GM12864 (cell line): ENCODE data around the gene MIXL1.
A peak's percentile ranks its signal among the peaks of the same experiment; 100 is the strongest.
"Not testable (repeated sequence)": the region's sequence is repeated elsewhere in the genome, so short reads cannot be mapped to it uniquely, and the experiment has no call there.

Source experiments
- DNase-seq: peaks from one replicate; pipeline ENCODE4 v3.0.0-alpha.2; 2011; ENCODE audit warnings: low read depth
- H3K4me3 ChIP-seq: 2 replicates; pipeline ENCODE4 v1.5.1; 2011; ENCODE audit warnings: mild to moderate bottlenecking, low read depth, low read length, control low read depth
- CTCF ChIP-seq: IDR thresholded peaks from 2 replicates; pipeline ENCODE4 v1.5.1; 2011; ENCODE audit warnings: low read depth, mild to moderate bottlenecking, moderate library complexity, low read length, control low read depth, inconsistent platforms; ENCODE audit errors: missing control alignments

MIXL1 gene

GRCh38 chr1:226187380-226187779 lies 36.1 kb upstream of the MIXL1 start:
- H3K4me3 ChIP-seq = peak overlapping the region; percentile 93; the same call in 1 of the 2 replicates
- DNase-seq = no peak
- no peak for TF ChIP-seq CTCF

GRCh38 chr1:226195144-226195543 lies 28.3 kb upstream of the MIXL1 start:
- H3K4me3 ChIP-seq = no peak overlapping the region
- no peak for DNase-seq

DNA sequence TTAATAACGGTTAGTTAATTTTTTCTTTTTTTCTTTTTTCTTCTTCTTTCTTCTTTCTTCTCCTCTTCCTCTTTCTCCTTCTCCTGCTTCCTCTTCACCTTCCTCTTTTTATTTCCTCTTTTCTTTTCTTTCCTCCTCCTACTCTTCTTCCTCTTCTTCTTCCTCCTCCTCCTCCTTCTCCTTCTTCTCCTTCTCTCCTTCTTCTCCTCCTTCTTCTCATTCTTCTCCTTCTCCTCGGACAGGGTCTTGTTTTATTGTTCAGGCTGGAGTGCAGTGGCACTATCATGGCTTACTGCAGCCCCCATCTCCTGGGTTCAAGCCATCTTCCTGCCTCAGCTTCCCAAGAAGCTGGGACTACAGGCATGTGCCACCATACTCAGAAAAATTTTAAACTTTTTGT lies 23.5 kb upstream of the MIXL1 start:
- no peak for DNase-seq
- no peak for TF ChIP-seq CTCF
- H3K4me3 ChIP-seq = no peak overlapping the region

More at GRCh38 chr1:226195144-226195543, 28.3 kb upstream of the MIXL1 start:
- TF ChIP-seq CTCF = no peak

- no peak for DNase-seq
- peak; percentile 61 for TF ChIP-seq CTCF
- no peak overlapping the region for H3K4me3 ChIP-seq
These were observed 22.4 kb upstream of the MIXL1 start for GRCh38 chr1:226201029-226201593.

- DNase-seq = no peak
- no peak for TF ChIP-seq CTCF
- no peak overlapping the region for H3K4me3 ChIP-seq
These were observed 21.2 kb upstream of the MIXL1 start for GRCh38 chr1:226202246-226202645.

- not testable (repeated sequence) for DNase-seq
These were observed 20.8 kb upstream of the MIXL1 start for GRCh38 chr1:226202666-226203065.

GRCh38 chr1:226203240-226203639 lies 20.2 kb upstream of the MIXL1 start:
- no peak for TF ChIP-seq CTCF
- DNase-seq = no peak
- H3K4me3 ChIP-seq = no peak overlapping the region

More at GRCh38 chr1:226202666-226203065, 20.8 kb upstream of the MIXL1 start:
- H3K4me3 ChIP-seq = not testable (repeated sequence)
